ENCODE measurements around the gene FCSK. TPM values are rescaled to one million over a fixed set of nuclear protein-coding genes. Genes with fewer than 3 reads are reported as not detected.

The FCSK gene
- total RNA-seq, 1 experiment from 2014 or later: 13.7 TPM

- H3K4me3 Mint-ChIP-seq (ENCODE audit: unreplicated experiment): no peak overlapping the region
- BruUV-seq (replicated peaks): no TSS peak
- no peak for TF ChIP-seq CTCF (IDR thresholded peaks at IDR 0.05; ENCODE audit: unreplicated experiment)
Measured at GRCh38 chr16:70457446-70458166, 3.2 kb downstream of the FCSK start.

GRCh38 chr16:70460737-70461261 is 6.4 kb downstream of the FCSK start:
- no peak for DNase-seq (ENCODE audit: unreplicated experiment)
- Mint-ChIP-seq H3K27me3 (ENCODE audit: insufficient read depth, unreplicated experiment) (no peaks in the 10 kb centered on the region), H3K4me1 (ENCODE audit: insufficient read depth, unreplicated experiment) (no peaks in the 10 kb centered on the region), H3K4me3 (ENCODE audit: unreplicated experiment) (no peak overlapping the region), H3K36me3 (ENCODE audit: insufficient read depth, unreplicated experiment) (peaks cover 14% of the 10 kb centered on the region), H3K9me3 (ENCODE audit: unreplicated experiment) (no peaks in the 10 kb centered on the region), H3K27ac (ENCODE audit: low read depth, unreplicated experiment) (no peak overlapping the region)
- no peak for TF ChIP-seq CTCF (IDR thresholded peaks at IDR 0.05; ENCODE audit: unreplicated experiment)
- BruUV-seq (replicated peaks): no TSS peak
- ChIA-PET POLR2A (interaction anchor here (0.7 kb wide), 1 partner anchor 69 kb away, joined by 3 read pairs; no protein-coding TSS in a partner anchor), CTCF (interaction anchor here (0.6 kb wide), 1 partner anchor 13 kb away, joined by 3 read pairs; no protein-coding TSS in a partner anchor)
- intact Hi-C loops (cut with micrococcal nuclease): no loop called here

More at GRCh38 chr16:70457446-70458166, 3.2 kb downstream of the FCSK start:
- Mint-ChIP-seq H3K9me3 (ENCODE audit: unreplicated experiment) (no peaks in the 10 kb centered on the region), H3K4me1 (ENCODE audit: insufficient read depth, unreplicated experiment) (peaks cover 5% of the 10 kb centered on the region), H3K27me3 (ENCODE audit: insufficient read depth, unreplicated experiment) (no peaks in the 10 kb centered on the region), H3K27ac (ENCODE audit: low read depth, unreplicated experiment) (no peak overlapping the region), H3K36me3 (ENCODE audit: insufficient read depth, unreplicated experiment) (peaks cover 6% of the 10 kb centered on the region)
- ChIA-PET CTCF (interaction anchor here (0.6 to 0.7 kb wide), 3 partner anchors 18 to 136 kb away, joined by 3 to 5 read pairs (median 3); no protein-coding TSS in a partner anchor), POLR2A (interaction anchor here (0.6 kb wide), 1 partner anchor 1094 kb away, joined by 3 read pairs; no protein-coding TSS in a partner anchor)
- intact Hi-C loops (cut with micrococcal nuclease): no loop called here
- DNase-seq (ENCODE audit: unreplicated experiment): no peak

GRCh38 chr16:70463235-70463634 is 8.8 kb downstream of the FCSK start:
- no peak for DNase-seq (ENCODE audit: unreplicated experiment)
- ChIA-PET POLR2A (no interaction called here), CTCF (interaction anchor here (0.6 kb wide), 1 partner anchor 24 kb away, joined by 3 read pairs; no protein-coding TSS in a partner anchor)
- intact Hi-C loops (cut with micrococcal nuclease): no loop called here
- no peak for TF ChIP-seq CTCF (IDR thresholded peaks at IDR 0.05; ENCODE audit: unreplicated experiment)
- Mint-ChIP-seq H3K4me3 (ENCODE audit: unreplicated experiment) (no peak overlapping the region), H3K27ac (ENCODE audit: low read depth, unreplicated experiment) (no peak overlapping the region), H3K4me1 (ENCODE audit: insufficient read depth, unreplicated experiment) (no peaks in the 10 kb centered on the region), H3K9me3 (ENCODE audit: unreplicated experiment) (no peaks in the 10 kb centered on the region), H3K36me3 (ENCODE audit: insufficient read depth, unreplicated experiment) (peaks cover 13% of the 10 kb centered on the region), H3K27me3 (ENCODE audit: insufficient read depth, unreplicated experiment) (no peaks in the 10 kb centered on the region)
- BruUV-seq (replicated peaks): no TSS peak

- ChIA-PET POLR2A (no interaction called here), CTCF (interaction anchor here (0.5 kb wide), 1 partner anchor 339 kb away, joined by 3 read pairs; no protein-coding TSS in a partner anchor)
- TF ChIP-seq CTCF (IDR thresholded peaks at IDR 0.05; ENCODE audit: unreplicated experiment): no peak
- Mint-ChIP-seq H3K27ac (ENCODE audit: low read depth, unreplicated experiment) (no peak overlapping the region), H3K36me3 (ENCODE audit: insufficient read depth, unreplicated experiment) (peaks cover 19% of the 10 kb centered on the region), H3K9me3 (ENCODE audit: unreplicated experiment) (no peaks in the 10 kb centered on the region), H3K4me3 (ENCODE audit: unreplicated experiment) (no peak overlapping the region), H3K27me3 (ENCODE audit: insufficient read depth, unreplicated experiment) (no peaks in the 10 kb centered on the region), H3K4me1 (ENCODE audit: insufficient read depth, unreplicated experiment) (peaks cover 1% of the 10 kb centered on the region)
- DNase-seq (ENCODE audit: unreplicated experiment): no peak
- no TSS peak for BruUV-seq (replicated peaks)
- intact Hi-C loops (cut with micrococcal nuclease): no loop called here
Measured at GRCh38 chr16:70465999-70466804, 11.8 kb downstream of the FCSK start.

Measured in MCF 10A (cell line).